HCT116 (cell line): ENCODE results near the gene LRRC4C.

Experiments used
- CEBPB ChIP-seq: IDR thresholded peaks from 2 replicates; pipeline ENCODE4 v1.6.1; 2012; ENCODE audit warnings: low read depth
- ELF1 ChIP-seq: IDR thresholded peaks from 2 replicates; pipeline ENCODE4 v1.6.1; 2012; ENCODE audit warnings: low read depth, borderline replicate concordance
- POLR2AphosphoS5 ChIP-seq: IDR thresholded peaks from 2 replicates; pipeline ENCODE4 v1.6.1; 2011; ENCODE audit warnings: mild to moderate bottlenecking, low read depth, low read length, moderate library complexity
- RAD21 ChIP-seq: IDR thresholded peaks from 2 replicates; pipeline ENCODE4 v1.6.1; 2012; ENCODE audit warnings: low read depth, mild to moderate bottlenecking
- SP1 ChIP-seq: IDR thresholded peaks from 2 replicates; pipeline ENCODE4 v1.6.1; 2012; ENCODE audit warnings: low read depth
- YY1 ChIP-seq: IDR thresholded peaks from 2 replicates; pipeline ENCODE4 v1.6.1; 2011; ENCODE audit warnings: low read length, low read depth, moderate library complexity, mild to moderate bottlenecking; ENCODE audit not compliant: insufficient replicate concordance; ENCODE audit errors: extremely low read depth
- ZFX ChIP-seq: fragments of 450-650 bp; IDR thresholded peaks from 2 replicates; pipeline ENCODE4 v1.6.1; 2017
- TF ChIP-seq, protein P1 (sequence below), 3 experiments: fragments of 200-600 bp in 1 of 3; sonication (generic) in 1 of 3; IDR thresholded peaks in 2 of 3; conservative IDR thresholded peaks in 1 of 3; 2 replicates each; pipeline ENCODE4 v1.5.1; 2012 to 2017; ENCODE audit warnings: low read depth in 2 of 3, low read length in 2 of 3, antibody characterized with exemption in 1 of 3, borderline replicate concordance in 1 of 3, control low read depth in 1 of 3, mild to moderate bottlenecking in 1 of 3, mixed read lengths in 1 of 3, mixed run types in 1 of 3, moderate library complexity in 1 of 3; ENCODE audit not compliant: insufficient read depth in 1 of 3
- TF ChIP-seq, protein P2 (sequence below): IDR thresholded peaks from 2 replicates; pipeline ENCODE4 v1.6.1; 2012
- TF ChIP-seq, protein P3 (sequence below): IDR thresholded peaks from 2 replicates; pipeline ENCODE4 v1.6.1; 2011; ENCODE audit warnings: mild to moderate bottlenecking, low read length, moderate library complexity; ENCODE audit not compliant: insufficient replicate concordance; ENCODE audit errors: extremely low read depth

DNA sequence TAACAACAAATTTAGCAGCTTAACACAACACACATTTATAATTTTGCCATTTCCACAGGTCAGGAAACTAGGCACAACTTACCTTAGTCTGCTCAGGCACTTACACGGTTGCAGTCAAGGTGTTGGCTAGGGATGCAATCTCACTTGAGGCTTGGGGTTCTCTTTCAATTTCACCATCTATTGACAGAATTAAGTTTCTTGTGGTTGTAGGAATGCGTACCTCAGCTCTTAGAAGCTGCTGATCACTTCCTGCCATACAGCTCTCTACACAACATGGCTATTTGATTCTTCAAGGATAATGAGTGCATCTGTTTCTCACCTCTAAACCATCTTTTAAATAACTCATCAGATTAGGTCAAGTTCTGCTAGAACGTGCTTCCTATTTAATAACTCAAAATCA lies 968.1 kb downstream of the LRRC4C start:
- TF ChIP-seq RAD21 (no peak), YY1 (no peak), ZFX (no peak), SP1 (no peak), POLR2AphosphoS5 (no peak), CEBPB (no peak), ELF1 (no peak)
- TF ChIP-seq, protein P1, sequence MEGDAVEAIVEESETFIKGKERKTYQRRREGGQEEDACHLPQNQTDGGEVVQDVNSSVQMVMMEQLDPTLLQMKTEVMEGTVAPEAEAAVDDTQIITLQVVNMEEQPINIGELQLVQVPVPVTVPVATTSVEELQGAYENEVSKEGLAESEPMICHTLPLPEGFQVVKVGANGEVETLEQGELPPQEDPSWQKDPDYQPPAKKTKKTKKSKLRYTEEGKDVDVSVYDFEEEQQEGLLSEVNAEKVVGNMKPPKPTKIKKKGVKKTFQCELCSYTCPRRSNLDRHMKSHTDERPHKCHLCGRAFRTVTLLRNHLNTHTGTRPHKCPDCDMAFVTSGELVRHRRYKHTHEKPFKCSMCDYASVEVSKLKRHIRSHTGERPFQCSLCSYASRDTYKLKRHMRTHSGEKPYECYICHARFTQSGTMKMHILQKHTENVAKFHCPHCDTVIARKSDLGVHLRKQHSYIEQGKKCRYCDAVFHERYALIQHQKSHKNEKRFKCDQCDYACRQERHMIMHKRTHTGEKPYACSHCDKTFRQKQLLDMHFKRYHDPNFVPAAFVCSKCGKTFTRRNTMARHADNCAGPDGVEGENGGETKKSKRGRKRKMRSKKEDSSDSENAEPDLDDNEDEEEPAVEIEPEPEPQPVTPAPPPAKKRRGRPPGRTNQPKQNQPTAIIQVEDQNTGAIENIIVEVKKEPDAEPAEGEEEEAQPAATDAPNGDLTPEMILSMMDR (IDR thresholded peaks at IDR 0.05 in 2 of 3, conservative IDR thresholded peaks at IDR 0.05 in 1 of 3; ENCODE audit: borderline replicate concordance in 1 of 3, insufficient read depth in 1 of 3, low read depth in 2 of 3, low read length in 2 of 3): no peak
- TF ChIP-seq, protein P2, sequence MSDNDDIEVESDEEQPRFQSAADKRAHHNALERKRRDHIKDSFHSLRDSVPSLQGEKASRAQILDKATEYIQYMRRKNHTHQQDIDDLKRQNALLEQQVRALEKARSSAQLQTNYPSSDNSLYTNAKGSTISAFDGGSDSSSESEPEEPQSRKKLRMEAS: no peak
- TF ChIP-seq, protein P3, sequence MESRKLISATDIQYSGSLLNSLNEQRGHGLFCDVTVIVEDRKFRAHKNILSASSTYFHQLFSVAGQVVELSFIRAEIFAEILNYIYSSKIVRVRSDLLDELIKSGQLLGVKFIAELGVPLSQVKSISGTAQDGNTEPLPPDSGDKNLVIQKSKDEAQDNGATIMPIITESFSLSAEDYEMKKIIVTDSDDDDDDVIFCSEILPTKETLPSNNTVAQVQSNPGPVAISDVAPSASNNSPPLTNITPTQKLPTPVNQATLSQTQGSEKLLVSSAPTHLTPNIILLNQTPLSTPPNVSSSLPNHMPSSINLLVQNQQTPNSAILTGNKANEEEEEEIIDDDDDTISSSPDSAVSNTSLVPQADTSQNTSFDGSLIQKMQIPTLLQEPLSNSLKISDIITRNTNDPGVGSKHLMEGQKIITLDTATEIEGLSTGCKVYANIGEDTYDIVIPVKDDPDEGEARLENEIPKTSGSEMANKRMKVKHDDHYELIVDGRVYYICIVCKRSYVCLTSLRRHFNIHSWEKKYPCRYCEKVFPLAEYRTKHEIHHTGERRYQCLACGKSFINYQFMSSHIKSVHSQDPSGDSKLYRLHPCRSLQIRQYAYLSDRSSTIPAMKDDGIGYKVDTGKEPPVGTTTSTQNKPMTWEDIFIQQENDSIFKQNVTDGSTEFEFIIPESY: no peak
